Spleen (tissue), 11 donors: ENCODE results near the gene MVK. TPM values are rescaled to one million over a fixed set of nuclear protein-coding genes. Genes with fewer than 3 reads are reported as not detected.
A peak's percentile ranks its signal among the peaks of the same experiment; 100 is the strongest.

Experiments used
- DNase-seq: peaks from one replicate; pipeline ENCODE4 v3.0.0-alpha.2; 2020
- H3K27ac ChIP-seq, 8 donors: fragments of 200-600 bp; sonication (generic) in 7 of 8; 1 replicate in 4 of 8; 2 replicates in 4 of 8; pipeline versions ENCODE4 v1.5.0 to v1.8.0; 2016 to 2021; ENCODE audit warnings: inconsistent platforms in 4 of 8, mild to moderate bottlenecking in 4 of 8, moderate library complexity in 1 of 8
- H3K27me3 ChIP-seq, 7 donors: fragments of 200-600 bp; sonication (generic) in 6 of 7; replicated peaks in 1 of 7; 1 replicate in 4 of 7; 2 replicates in 3 of 7; pipeline versions ENCODE4 v1.5.0 to v1.8.0; 2016 to 2021; ENCODE audit warnings: inconsistent platforms in 3 of 7, mild to moderate bottlenecking in 1 of 7
- H3K36me3 ChIP-seq, 6 donors: fragments of 200-600 bp; sonication (generic) in 5 of 6; 1 replicate in 4 of 6; 2 replicates in 2 of 6; pipeline versions ENCODE4 v1.5.0 to v1.8.0; 2016 to 2021; ENCODE audit warnings: inconsistent platforms in 2 of 6
- H3K4me1 ChIP-seq, 6 donors: fragments of 200-600 bp; sonication (generic) in 5 of 6; 1 replicate in 3 of 6; 2 replicates in 3 of 6; pipeline versions ENCODE4 v1.5.0 to v1.8.0; 2016 to 2021; ENCODE audit warnings: inconsistent platforms in 3 of 6
- H3K4me3 ChIP-seq, 8 donors: fragments of 200-600 bp; sonication (generic) in 7 of 8; 1 replicate in 4 of 8; 2 replicates in 4 of 8; pipeline versions ENCODE4 v1.5.0 to v1.8.0; 2016 to 2021; ENCODE audit warnings: inconsistent platforms in 4 of 8, mild to moderate bottlenecking in 4 of 8, moderate library complexity in 2 of 8
- H3K9me3 ChIP-seq, 8 donors: fragments of 200-600 bp; sonication (generic) in 7 of 8; 1 replicate in 4 of 8; 2 replicates in 4 of 8; pipeline versions ENCODE4 v1.5.0 to v1.8.0; 2016 to 2021; ENCODE audit warnings: inconsistent platforms in 4 of 8
- CTCF ChIP-seq, 11 experiments: fragments of 200-600 bp in 7 of 11; fragments of 450-650 bp in 4 of 11; sonication (generic) in 4 of 11; IDR thresholded peaks in 8 of 11; conservative IDR thresholded peaks in 3 of 11; 1 replicate in 7 of 11; 2 replicates in 4 of 11; pipeline versions ENCODE4 v1.4.0 to v1.8.0; 2016 to 2021; ENCODE audit warnings: antibody characterized with exemption in 11 of 11, inconsistent platforms in 4 of 11, mild to moderate bottlenecking in 1 of 11
- POLR2A ChIP-seq, 3 donors: fragments of 450-650 bp; IDR thresholded peaks; one replicate each; pipeline ENCODE4 v1.5.1; 2017; ENCODE audit warnings: antibody characterized with exemption in 3 of 3, mild to moderate bottlenecking in 1 of 3
- POLR2AphosphoS5 ChIP-seq, 3 donors: sonication (generic); formaldehyde crosslinking; IDR thresholded peaks; one replicate each; pipeline ENCODE4 v1.5.1; 2017; ENCODE audit warnings: antibody characterized with exemption in 3 of 3
- WGBS, 5 donors: extraction: QIAGEN DNeasy Blood & Tissue Kit in 3 of 5; methylation state at CpG; one replicate each; pipeline versions ENCODE4 v1.1.5 to v1.1.7; 2013 to 2018; 5-methylcytosine and 5-hydroxymethylcytosine counted together
- intact Hi-C: fragments of 100-400 bp; cut with DNase I; formaldehyde crosslinking; loops from one replicate; pipeline ENCODE4 v1.15.0; 2023; ENCODE audit warnings: low total_unique reads
- polyA plus RNA-seq, 3 donors: library from polyadenylated mRNA; stranded (reverse); fragments of 200-250 nt; gene quantifications; one replicate each; pipeline ENCODE4 v1.2.1, GENCODE V29; 2013
- total RNA-seq, 7 donors: library from RNA; depleted of rRNA in 3 of 7; stranded (reverse); fragments of >200 nt in 3 of 7; fragmentation: NEBNext Ultra II Directional in 4 of 7; extraction: Animal tissue kit (Norgen Biotek cat#: 25700) in 4 of 7; gene quantifications; one replicate each; pipeline versions ENCODE4 v1.1.0 to v1.2.1, GENCODE V29; 2016 to 2021
- donor health status: healthy with polysubstance abuse.
- donor health status: DM: no; HTN: no; CAD: no; lungs with moderate emphysema.
- donor health status: DM: no; HTN: no; CAD: no.
- donor health status: Bipolar disorder and iron deficiency.
- donor health status: healthy.
- donor health status: DM: no; HTN: no; CAD: no.
- donor health status: DM: yes; HTN: yes; CAD: no.

MVK gene
- total and polyA plus RNA-seq, 10 donors, result 6.2 to 16.5 (median 9.4) TPM

GRCh38 chr12:109558374-109559199 is 15.0 kb upstream of the MVK start:
- H3K9me3 ChIP-seq, result peaks cover 0 to 13% (median 11%) of the 10 kb centered on the region in 8 donors
- H3K4me1 ChIP-seq, result peaks cover 0 to 11% (median 0%) of the 10 kb centered on the region in 6 donors
- no peak overlapping the region for H3K4me3 ChIP-seq
- intact Hi-C loops, result no loop called here
- no peaks in the 10 kb centered on the region for H3K27me3 ChIP-seq
- H3K36me3 ChIP-seq, result peaks cover 0 to 44% (median 16%) of the 10 kb centered on the region in 6 donors
- no peak overlapping the region for H3K27ac ChIP-seq
- DNase-seq, result no peak
- 90 to 96% (median 92%) methylated on average over 21 to 25 of the region's 25 CpGs for whole genome bisulfite sequencing, 5 donors
- TF ChIP-seq POLR2AphosphoS5 (IDR thresholded peaks at IDR 0.05) (no peak), CTCF (IDR thresholded peaks at IDR 0.05 in 8 of 11, conservative IDR thresholded peaks at IDR 0.05 in 3 of 11) (no peak), POLR2A (IDR thresholded peaks at IDR 0.05) (no peak)

DNA sequence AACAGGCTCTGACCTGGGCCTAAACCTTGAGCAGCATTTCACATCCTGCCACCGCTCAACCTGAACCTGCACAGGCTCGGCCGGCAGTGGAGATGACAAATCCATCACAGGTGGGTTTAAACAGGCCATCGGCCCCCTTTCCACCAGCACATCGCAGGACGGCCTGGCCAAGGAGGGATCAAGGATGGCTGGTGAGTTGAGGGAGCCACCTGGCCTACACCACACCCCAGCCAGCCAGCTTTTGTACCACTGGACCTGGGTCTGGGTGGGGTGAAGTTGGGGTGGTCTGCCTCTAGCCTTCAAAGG is 14.4 kb upstream of the MVK start:
- no peak overlapping the region for H3K27ac ChIP-seq
- H3K27me3 ChIP-seq, result no peaks in the 10 kb centered on the region
- WGBS, 5 donors, result 88 to 97% (median 90%) methylated on average over 2 to 6 of the region's 6 CpGs
- H3K4me3 ChIP-seq, result no peak overlapping the region
- peaks cover 0 to 11% (median 0%) of the 10 kb centered on the region in 6 donors for H3K4me1 ChIP-seq
- peaks cover 0 to 50% (median 21%) of the 10 kb centered on the region in 6 donors for H3K36me3 ChIP-seq
- intact Hi-C loops, result no loop called here
- H3K9me3 ChIP-seq, result peaks cover 0 to 13% (median 11%) of the 10 kb centered on the region in 8 donors
- no peak for DNase-seq
- TF ChIP-seq POLR2AphosphoS5 (IDR thresholded peaks at IDR 0.05) (no peak), POLR2A (IDR thresholded peaks at IDR 0.05) (no peak), CTCF (IDR thresholded peaks at IDR 0.05 in 8 of 11, conservative IDR thresholded peaks at IDR 0.05 in 3 of 11) (no peak)

GRCh38 chr12:109559601-109560000 is 14.0 kb upstream of the MVK start:
- TF ChIP-seq CTCF (IDR thresholded peaks at IDR 0.05 in 8 of 11, conservative IDR thresholded peaks at IDR 0.05 in 3 of 11) (no peak), POLR2A (IDR thresholded peaks at IDR 0.05) (no peak), POLR2AphosphoS5 (IDR thresholded peaks at IDR 0.05) (peak in 1 of 3 donors; percentile 21)
- Histone ChIP-seq H3K27me3 (no peaks in the 10 kb centered on the region), H3K4me3 (no peak overlapping the region), H3K36me3 (peaks cover 0 to 54% (median 23%) of the 10 kb centered on the region in 6 donors), H3K27ac (no peak overlapping the region), H3K9me3 (peaks cover 0 to 13% (median 11%) of the 10 kb centered on the region in 8 donors), H3K4me1 (peaks cover 0 to 11% (median 0%) of the 10 kb centered on the region in 6 donors)
- 93 to 100% (median 97%) methylated on average over 6 to 10 of the region's 10 CpGs for WGBS, 5 donors
- DNase-seq, result no peak
- intact Hi-C loops, result no loop called here
